ENCODE measurements around the gene NPLOC4.

- no peak for TF ChIP-seq CTCF (IDR thresholded peaks at IDR 0.05 in 2 of 3, conservative IDR thresholded peaks at IDR 0.05 in 1 of 3; ENCODE audit: insufficient read depth in 2 of 3, low read depth in 1 of 3, low read length in 3 of 3)
- TF ChIP-seq IRF9 (tag; IDR thresholded peaks at IDR 0.05), result no peak
- TF ChIP-seq MAX (CRISPR knock-in tag; IDR thresholded peaks at IDR 0.05), result no peak
- TF ChIP-seq ZSCAN29 (IDR thresholded peaks at IDR 0.05), result no peak
- TF ChIP-seq PRPF4 (IDR thresholded peaks at IDR 0.05; ENCODE audit: insufficient read depth, low read depth, low read length, poor library complexity, severe bottlenecking), result no peak
- no peak for TF ChIP-seq PATZ1 (CRISPR knock-in tag; IDR thresholded peaks at IDR 0.05; ENCODE audit: borderline replicate concordance)
- no peak for TF ChIP-seq E2F5 (CRISPR knock-in tag; IDR thresholded peaks at IDR 0.05)
- TF ChIP-seq SMARCA5 (IDR thresholded peaks at IDR 0.05), result no peak
- no peak for TF ChIP-seq HCFC1 (IDR thresholded peaks at IDR 0.05; ENCODE audit: low read depth, low read length)
Observed at GRCh38 chr17:81561494-81561885, 75.4 kb downstream of the NPLOC4 start.

Measured in K562 (cell line).